BLaER1 treated with 17β-estradiol and CSF1 and Interleukin-3, amounts not matched to agents 10 nM and 100 nM (cell line): ENCODE data around the gene ZNF76.

Source experiments
- H3K27ac ChIP-seq, 11 experiments: shearing (Covaris generic); formaldehyde crosslinking; 2 replicates each; pipeline ENCODE4 v1.8.1; 2022
- H3K27me3 ChIP-seq, 11 experiments: shearing (Covaris generic); formaldehyde crosslinking; 2 replicates each; pipeline ENCODE4 v1.8.1; 2022
- H3K36me3 ChIP-seq, 11 experiments: shearing (Covaris generic); formaldehyde crosslinking; 2 replicates each; pipeline ENCODE4 v1.8.1; 2022
- H3K4me1 ChIP-seq, 10 experiments: shearing (Covaris generic); formaldehyde crosslinking; 2 replicates each; pipeline ENCODE4 v1.8.1; 2022
- H3K4me2 ChIP-seq, 11 experiments: shearing (Covaris generic); formaldehyde crosslinking; 2 replicates each; pipeline ENCODE4 v1.8.1; 2022
- H3K4me3 ChIP-seq, 10 experiments: shearing (Covaris generic); formaldehyde crosslinking; 2 replicates each; pipeline ENCODE4 v1.8.1; 2022
- H3K9ac ChIP-seq, 11 experiments: shearing (Covaris generic); formaldehyde crosslinking; 2 replicates each; pipeline ENCODE4 v1.8.1; 2022
- H3K9me3 ChIP-seq, 11 experiments: shearing (Covaris generic); formaldehyde crosslinking; replicated peaks in 1 of 11; 2 replicates each; pipeline ENCODE4 v1.8.1; 2022
- H4K20me1 ChIP-seq, 11 experiments: shearing (Covaris generic); formaldehyde crosslinking; 2 replicates each; pipeline ENCODE4 v1.8.1; 2022
- Cebpa-rat ChIP-seq, 11 experiments: shearing (Covaris generic); IDR thresholded peaks; 2 replicates each; pipeline ENCODE4 v1.8.1; 2022

The ZNF76 gene

GRCh38 chr6:35343835-35344550 is 84.5 kb downstream of the ZNF76 start:
- Histone ChIP-seq H3K27ac (peak overlapping the region in 8 of 11 experiments; percentile 75 to 96 (median 90); a peak in 15 of 22 replicates), H3K9ac (peak overlapping the region; percentile 85 to 99 (median 91); a peak in 21 of 22 replicates)

More at GRCh38 chr6:35343835-35344550, 84.5 kb downstream of the ZNF76 start:
- Histone ChIP-seq H3K4me3 (peak overlapping the region; percentile 78 to 97 (median 92)), H3K27me3 (no peaks in the 10 kb centered on the region; a peak in 1 of 22 replicates), H3K36me3 (peaks cover 25 to 54% (median 41%) of the 10 kb centered on the region in 11 experiments), H3K9me3 (no peaks in the 10 kb centered on the region; a peak in 1 of 22 replicates), H4K20me1 (peaks cover 42 to 64% (median 55%) of the 10 kb centered on the region in 11 experiments), H3K4me1 (peaks cover 60 to 75% (median 73%) of the 10 kb centered on the region in 10 experiments), H3K4me2 (peak overlapping the region; percentile 86 to 99 (median 95))
- TF ChIP-seq Cebpa-rat (IDR thresholded peaks at IDR 0.05) = no peak
